HepG2 (cell line): ENCODE measurements around the gene SRXN1. TPM values are rescaled to one million over a fixed set of nuclear protein-coding genes. Genes with fewer than 3 reads are reported as not detected.
A peak's percentile ranks its signal among the peaks of the same experiment; 100 is the strongest.

ENCODE experiments used
- ELF4 ChIP-seq: sonication (generic); formaldehyde crosslinking; IDR thresholded peaks from 2 replicates; pipeline ENCODE4 v1.5.0; 2020; ENCODE audit warnings: missing genetic modification reagents, mild to moderate bottlenecking, moderate library complexity, borderline replicate concordance
- EP300 ChIP-seq, 3 experiments: sonication (generic) in 1 of 3; formaldehyde crosslinking in 1 of 3; IDR thresholded peaks; 2 replicates each; pipeline versions ENCODE4 v1.5.1 to v1.6.1; 2011 to 2020; ENCODE audit warnings: low read depth in 2 of 3, low read length in 2 of 3, borderline replicate concordance in 1 of 3, improper control_type of control experiment in 1 of 3, mild to moderate bottlenecking in 1 of 3, missing genetic modification reagents in 1 of 3, moderate library complexity in 1 of 3
- FOXA1 ChIP-seq, 2 experiments: fragments of 450-650 bp in 1 of 2; sonication (generic) in 1 of 2; formaldehyde crosslinking in 1 of 2; IDR thresholded peaks; 2 replicates each; pipeline versions ENCODE4 v1.4.0 to v1.6.1; 2016 to 2020; ENCODE audit warnings: missing genetic modification reagents in 1 of 2
- GPN1 ChIP-seq: sonication (generic); formaldehyde crosslinking; IDR thresholded peaks from 2 replicates; pipeline ENCODE4 v1.5.1; 2020; ENCODE audit warnings: missing genetic modification reagents, borderline replicate concordance
- ISX ChIP-seq: sonication (generic); formaldehyde crosslinking; conservative IDR thresholded peaks from 2 replicates; pipeline ENCODE4 v1.5.0; 2020; ENCODE audit warnings: missing genetic modification reagents
- MLLT10 ChIP-seq: sonication (generic); formaldehyde crosslinking; IDR thresholded peaks from 2 replicates; pipeline ENCODE4 v1.4.0; 2020; ENCODE audit warnings: missing genetic modification reagents
- SKI ChIP-seq: fragments of 450-650 bp; IDR thresholded peaks from one replicate; pipeline ENCODE4 v1.6.1; 2018; ENCODE audit warnings: mild to moderate bottlenecking; ENCODE audit not compliant: partially characterized antibody
- ZFP41 ChIP-seq: sonication (generic); formaldehyde crosslinking; IDR thresholded peaks from 2 replicates; pipeline ENCODE4 v1.4.0; 2020; ENCODE audit warnings: mild to moderate bottlenecking, missing genetic modification reagents, borderline replicate concordance
- ZNF136 ChIP-seq: sonication (generic); formaldehyde crosslinking; IDR thresholded peaks from 2 replicates; pipeline ENCODE4 v1.8.1; 2022; ENCODE audit warnings: low read depth, mild to moderate bottlenecking, moderate library complexity, missing genetic modification reagents
- ZNF607 ChIP-seq: sonication (generic); formaldehyde crosslinking; IDR thresholded peaks from 2 replicates; pipeline ENCODE4 v1.5.1; 2020; ENCODE audit warnings: missing genetic modification reagents, mild to moderate bottlenecking, borderline replicate concordance
- ZNF776 ChIP-seq: sonication (generic); formaldehyde crosslinking; IDR thresholded peaks from 2 replicates; pipeline ENCODE4 v1.4.0; 2020; ENCODE audit warnings: mild to moderate bottlenecking, missing genetic modification reagents
- polyA plus RNA-seq, 8 experiments: library from polyadenylated mRNA; depleted of rRNA in 3 of 8; stranded (reverse) in 7 of 8; unstranded in 1 of 8; fragments of >200 nt; fragmentation: Illumina TruSeq in 4 of 8; extraction: Trizol in 4 of 8; gene quantifications; 2 replicates each; pipeline versions ENCODE4 v1.2.1 to v1.2.3, GENCODE V29; 2011 to 2016; ENCODE audit warnings: low read depth in 4 of 8, missing spikeins in 1 of 8, mixed read lengths in 1 of 8; ENCODE audit not compliant: insufficient read depth in 1 of 8
- total RNA-seq, 5 experiments: library from RNA; depleted of rRNA; stranded (reverse); fragments of >200 nt; fragmentation: Illumina TruSeq; extraction: Trizol; gene quantifications; 2 replicates each; pipeline ENCODE4 v1.2.3, GENCODE V29; 2016; ENCODE audit warnings: low read depth in 1 of 5
- TF ChIP-seq, protein P1 (sequence below): IDR thresholded peaks from 2 replicates; pipeline ENCODE4 v1.6.1; 2012; ENCODE audit warnings: low read length, improper control_type of control experiment
- TF ChIP-seq, protein P2 (sequence below): sonication (generic); formaldehyde crosslinking; IDR thresholded peaks from 2 replicates; pipeline ENCODE4 v1.4.0; 2020; ENCODE audit warnings: missing genetic modification reagents, borderline replicate concordance
- TF ChIP-seq, protein P3 (sequence below): sonication (generic); formaldehyde crosslinking; IDR thresholded peaks from 2 replicates; pipeline ENCODE4 v1.8.1; 2023; ENCODE audit warnings: mild to moderate bottlenecking, moderate library complexity, missing genetic modification reagents
- TF ChIP-seq, protein P4 (sequence below): sonication (generic); formaldehyde crosslinking; conservative IDR thresholded peaks from 2 replicates; pipeline ENCODE4 v1.4.0; 2020; ENCODE audit warnings: missing genetic modification reagents
- TF ChIP-seq, protein P5 (sequence below): sonication (generic); formaldehyde crosslinking; IDR thresholded peaks from 2 replicates; pipeline ENCODE4 v1.5.1; 2020; ENCODE audit warnings: mild to moderate bottlenecking, missing genetic modification reagents, borderline replicate concordance

The SRXN1 gene
- total and polyA plus RNA-seq, 2 of the 13 experiments (the other 11 are each of a cell fraction or from before 2014, with no cell fraction given), result 29.9 to 87.7 TPM

DNA sequence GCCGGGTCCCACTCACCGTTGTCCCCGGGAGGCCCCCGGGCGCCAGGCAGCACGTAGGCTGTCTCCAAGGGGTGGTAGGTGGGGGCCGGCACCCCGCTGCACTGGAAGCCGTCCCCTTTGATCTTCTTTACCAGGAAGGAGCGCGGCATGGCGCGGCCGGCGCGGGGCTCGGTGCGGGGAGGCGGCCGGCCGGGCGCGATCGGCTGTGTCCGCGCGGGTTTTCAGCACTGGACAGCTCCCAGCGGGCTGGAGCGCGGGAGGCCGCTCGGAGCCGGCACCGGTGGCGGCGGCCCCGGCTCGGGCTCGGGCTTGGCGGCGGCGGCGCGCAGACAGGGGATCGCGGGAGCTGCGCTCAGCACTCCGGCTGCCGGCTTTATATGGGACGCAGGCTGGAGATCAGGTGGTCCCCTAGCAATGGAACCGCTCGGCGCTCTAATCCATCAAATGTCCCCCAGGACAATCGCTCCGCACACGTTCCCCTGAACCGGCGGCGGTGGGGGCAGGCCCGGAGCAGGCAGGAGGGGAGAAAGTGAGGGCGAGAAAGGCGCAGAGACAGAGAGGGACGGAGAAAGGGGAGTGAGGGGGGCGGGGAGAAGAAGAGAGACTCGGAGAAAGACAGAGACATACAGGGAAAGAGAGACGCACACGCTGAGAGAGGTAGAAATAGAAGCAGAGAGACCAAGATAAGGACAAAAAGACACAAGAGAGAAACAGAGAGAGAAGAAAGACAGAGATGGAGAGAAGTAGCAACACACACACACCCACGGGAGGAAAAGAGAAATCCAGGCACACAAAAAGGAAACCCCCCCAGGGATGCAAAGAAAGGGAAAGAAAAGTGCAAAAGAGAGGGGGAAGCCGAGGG is 22.7 kb upstream of the SRXN1 start, which contains the start of gene SCRT2 (continued):
- TF ChIP-seq, protein P1, sequence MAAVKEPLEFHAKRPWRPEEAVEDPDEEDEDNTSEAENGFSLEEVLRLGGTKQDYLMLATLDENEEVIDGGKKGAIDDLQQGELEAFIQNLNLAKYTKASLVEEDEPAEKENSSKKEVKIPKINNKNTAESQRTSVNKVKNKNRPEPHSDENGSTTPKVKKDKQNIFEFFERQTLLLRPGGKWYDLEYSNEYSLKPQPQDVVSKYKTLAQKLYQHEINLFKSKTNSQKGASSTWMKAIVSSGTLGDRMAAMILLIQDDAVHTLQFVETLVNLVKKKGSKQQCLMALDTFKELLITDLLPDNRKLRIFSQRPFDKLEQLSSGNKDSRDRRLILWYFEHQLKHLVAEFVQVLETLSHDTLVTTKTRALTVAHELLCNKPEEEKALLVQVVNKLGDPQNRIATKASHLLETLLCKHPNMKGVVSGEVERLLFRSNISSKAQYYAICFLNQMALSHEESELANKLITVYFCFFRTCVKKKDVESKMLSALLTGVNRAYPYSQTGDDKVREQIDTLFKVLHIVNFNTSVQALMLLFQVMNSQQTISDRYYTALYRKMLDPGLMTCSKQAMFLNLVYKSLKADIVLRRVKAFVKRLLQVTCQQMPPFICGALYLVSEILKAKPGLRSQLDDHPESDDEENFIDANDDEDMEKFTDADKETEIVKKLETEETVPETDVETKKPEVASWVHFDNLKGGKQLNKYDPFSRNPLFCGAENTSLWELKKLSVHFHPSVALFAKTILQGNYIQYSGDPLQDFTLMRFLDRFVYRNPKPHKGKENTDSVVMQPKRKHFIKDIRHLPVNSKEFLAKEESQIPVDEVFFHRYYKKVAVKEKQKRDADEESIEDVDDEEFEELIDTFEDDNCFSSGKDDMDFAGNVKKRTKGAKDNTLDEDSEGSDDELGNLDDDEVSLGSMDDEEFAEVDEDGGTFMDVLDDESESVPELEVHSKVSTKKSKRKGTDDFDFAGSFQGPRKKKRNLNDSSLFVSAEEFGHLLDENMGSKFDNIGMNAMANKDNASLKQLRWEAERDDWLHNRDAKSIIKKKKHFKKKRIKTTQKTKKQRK, result no peak
- no peak for TF ChIP-seq MLLT10 (CRISPR knock-in tag)
- no peak for TF ChIP-seq FOXA1 (IDR thresholded peaks at IDR 0.05)
- 0 out of 2 replicates have a peak, but pooled peaks have one; percentile 33 for TF ChIP-seq FOXA1 (CRISPR knock-in tag; IDR thresholded peaks at IDR 0.05)
- no peak for TF ChIP-seq ZNF136 (CRISPR knock-in tag)
- TF ChIP-seq ZNF607 (CRISPR knock-in tag), result peak; percentile 99
- TF ChIP-seq, protein P2, sequence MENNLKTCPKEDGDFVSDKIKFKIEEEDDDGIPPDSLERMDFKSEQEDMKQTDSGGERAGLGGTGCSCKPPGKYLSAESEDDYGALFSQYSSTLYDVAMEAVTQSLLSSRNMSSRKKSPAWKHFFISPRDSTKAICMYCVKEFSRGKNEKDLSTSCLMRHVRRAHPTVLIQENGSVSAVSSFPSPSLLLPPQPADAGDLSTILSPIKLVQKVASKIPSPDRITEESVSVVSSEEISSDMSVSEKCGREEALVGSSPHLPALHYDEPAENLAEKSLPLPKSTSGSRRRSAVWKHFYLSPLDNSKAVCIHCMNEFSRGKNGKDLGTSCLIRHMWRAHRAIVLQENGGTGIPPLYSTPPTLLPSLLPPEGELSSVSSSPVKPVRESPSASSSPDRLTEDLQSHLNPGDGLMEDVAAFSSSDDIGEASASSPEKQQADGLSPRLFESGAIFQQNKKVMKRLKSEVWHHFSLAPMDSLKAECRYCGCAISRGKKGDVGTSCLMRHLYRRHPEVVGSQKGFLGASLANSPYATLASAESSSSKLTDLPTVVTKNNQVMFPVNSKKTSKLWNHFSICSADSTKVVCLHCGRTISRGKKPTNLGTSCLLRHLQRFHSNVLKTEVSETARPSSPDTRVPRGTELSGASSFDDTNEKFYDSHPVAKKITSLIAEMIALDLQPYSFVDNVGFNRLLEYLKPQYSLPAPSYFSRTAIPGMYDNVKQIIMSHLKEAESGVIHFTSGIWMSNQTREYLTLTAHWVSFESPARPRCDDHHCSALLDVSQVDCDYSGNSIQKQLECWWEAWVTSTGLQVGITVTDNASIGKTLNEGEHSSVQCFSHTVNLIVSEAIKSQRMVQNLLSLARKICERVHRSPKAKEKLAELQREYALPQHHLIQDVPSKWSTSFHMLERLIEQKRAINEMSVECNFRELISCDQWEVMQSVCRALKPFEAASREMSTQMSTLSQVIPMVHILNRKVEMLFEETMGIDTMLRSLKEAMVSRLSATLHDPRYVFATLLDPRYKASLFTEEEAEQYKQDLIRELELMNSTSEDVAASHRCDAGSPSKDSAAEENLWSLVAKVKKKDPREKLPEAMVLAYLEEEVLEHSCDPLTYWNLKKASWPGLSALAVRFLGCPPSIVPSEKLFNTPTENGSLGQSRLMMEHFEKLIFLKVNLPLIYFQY (CRISPR knock-in tag), result peak; percentile 99
- TF ChIP-seq, protein P3, sequence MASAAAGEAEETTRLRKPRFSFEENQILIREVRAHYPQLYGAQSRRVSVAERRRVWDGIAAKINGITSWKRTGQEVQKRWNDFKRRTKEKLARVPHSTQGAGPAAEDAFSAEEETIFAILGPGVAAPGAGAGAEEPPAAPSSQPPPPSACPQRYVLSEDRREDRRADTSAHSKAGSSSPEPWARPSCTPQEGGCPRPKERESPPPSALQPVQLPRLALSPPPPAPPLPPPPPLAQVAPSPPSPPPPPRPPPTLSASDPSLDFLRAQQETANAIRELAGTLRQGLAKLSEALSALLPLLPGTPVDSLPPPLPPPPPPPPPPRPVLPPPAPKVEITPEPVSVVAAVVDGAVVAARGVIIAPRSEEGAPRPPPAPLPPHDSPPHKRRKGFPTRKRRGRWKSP (CRISPR knock-in tag), result 0 out of 2 replicates have a peak, but pooled peaks have one; percentile 73
- TF ChIP-seq ELF4, result no peak
- peak; percentile 90 for TF ChIP-seq SKI
- TF ChIP-seq ZFP41 (CRISPR knock-in tag), result no peak
- TF ChIP-seq EP300 (IDR thresholded peaks at IDR 0.05; ENCODE audit: low read depth in 2 of 2, low read length in 2 of 2), result no peak
- TF ChIP-seq EP300 (CRISPR knock-in tag; IDR thresholded peaks at IDR 0.05; ENCODE audit: borderline replicate concordance), result no peak
- peak; percentile 98; the same call in 1 of the 2 replicates for TF ChIP-seq GPN1 (CRISPR knock-in tag)
- peak; percentile 97 for TF ChIP-seq ISX
- peak; percentile 98 for TF ChIP-seq ZNF776
- TF ChIP-seq, protein P4, sequence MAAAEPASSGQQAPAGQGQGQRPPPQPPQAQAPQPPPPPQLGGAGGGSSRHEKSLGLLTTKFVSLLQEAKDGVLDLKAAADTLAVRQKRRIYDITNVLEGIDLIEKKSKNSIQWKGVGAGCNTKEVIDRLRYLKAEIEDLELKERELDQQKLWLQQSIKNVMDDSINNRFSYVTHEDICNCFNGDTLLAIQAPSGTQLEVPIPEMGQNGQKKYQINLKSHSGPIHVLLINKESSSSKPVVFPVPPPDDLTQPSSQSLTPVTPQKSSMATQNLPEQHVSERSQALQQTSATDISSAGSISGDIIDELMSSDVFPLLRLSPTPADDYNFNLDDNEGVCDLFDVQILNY (CRISPR knock-in tag), result peak; percentile 95
- TF ChIP-seq, protein P5, sequence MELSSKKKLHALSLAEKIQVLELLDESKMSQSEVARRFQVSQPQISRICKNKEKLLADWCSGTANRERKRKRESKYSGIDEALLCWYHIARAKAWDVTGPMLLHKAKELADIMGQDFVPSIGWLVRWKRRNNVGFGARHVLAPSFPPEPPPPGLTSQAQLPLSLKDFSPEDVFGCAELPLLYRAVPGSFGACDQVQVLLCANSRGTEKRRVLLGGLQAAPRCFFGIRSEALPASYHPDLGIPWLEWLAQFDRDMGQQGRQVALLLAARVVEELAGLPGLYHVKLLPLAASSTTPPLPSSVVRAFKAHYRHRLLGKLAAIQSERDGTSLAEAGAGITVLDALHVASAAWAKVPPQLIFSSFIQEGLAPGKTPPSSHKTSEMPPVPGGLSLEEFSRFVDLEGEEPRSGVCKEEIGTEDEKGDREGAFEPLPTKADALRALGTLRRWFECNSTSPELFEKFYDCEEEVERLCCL (CRISPR knock-in tag), result no peak; the same call in 1 of the 2 replicates
